ENCODE data around the gene WFDC5.

- TF ChIP-seq CTCF (IDR thresholded peaks at IDR 0.05) (no peak), POLR2A (IDR thresholded peaks at IDR 0.05) (no peak), EP300 (IDR thresholded peaks at IDR 0.05; ENCODE audit: low read depth) (no peak)
These were observed 22.1 kb downstream of the WFDC5 start for GRCh38 chr20:45092898-45093297.
